Measurements from ENCODE around the gene PPA1.

Gene PPA1

DNA sequence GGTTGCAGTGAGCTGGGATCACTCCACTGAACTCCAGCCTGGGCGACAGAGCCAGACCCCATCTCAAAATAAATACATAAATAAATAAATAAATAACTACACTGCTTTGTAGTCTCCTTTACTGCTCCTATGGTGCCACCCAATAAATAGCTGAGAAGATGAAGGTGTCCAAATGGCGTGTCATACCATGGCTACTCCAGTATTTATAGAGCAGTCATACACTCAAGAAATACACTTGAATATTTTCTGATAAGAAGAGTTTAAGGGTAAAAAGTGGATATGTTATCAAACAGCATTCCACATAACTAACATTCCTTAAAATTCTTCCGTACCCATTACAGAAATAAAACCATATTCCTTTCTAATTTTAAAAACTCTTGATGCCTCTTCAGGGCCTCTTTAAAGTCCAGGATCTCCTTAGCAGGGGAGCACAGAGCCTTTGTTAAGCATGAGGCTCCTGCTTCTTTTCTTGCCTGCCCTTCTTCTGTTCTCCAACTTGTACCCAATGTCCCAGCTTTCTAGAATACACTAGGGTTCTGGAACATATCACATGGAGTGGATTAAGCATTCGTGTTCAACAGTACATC is 55.0 kb downstream of the PPA1 start:
- no peak for TF ChIP-seq CTCF (IDR thresholded peaks at IDR 0.05; ENCODE audit: low read length, missing control alignments)
- no peak overlapping the region for H3K4me3 ChIP-seq (replicated peaks; ENCODE audit: low read depth, low read length)
- no peak for DNase-seq (ENCODE audit: low read depth)

GRCh38 chr10:70176441-70176840 is 56.8 kb downstream of the PPA1 start:
- no peak for TF ChIP-seq CTCF (IDR thresholded peaks at IDR 0.05; ENCODE audit: low read length, missing control alignments)
- DNase-seq (ENCODE audit: low read depth): no peak
- no peak overlapping the region for H3K4me3 ChIP-seq (replicated peaks; ENCODE audit: low read depth, low read length)

- no peak for TF ChIP-seq CTCF (IDR thresholded peaks at IDR 0.05; ENCODE audit: low read length, missing control alignments)
- DNase-seq (ENCODE audit: low read depth): no peak
- no peak overlapping the region for H3K4me3 ChIP-seq (replicated peaks; ENCODE audit: low read depth, low read length)
These were observed 57.7 kb downstream of the PPA1 start for GRCh38 chr10:70175516-70175915.

GRCh38 chr10:70174058-70174741 is 59.0 kb downstream of the PPA1 start:
- DNase-seq (ENCODE audit: low read depth): no peak
- no peak overlapping the region for H3K4me3 ChIP-seq (replicated peaks; ENCODE audit: low read depth, low read length)

DNA sequence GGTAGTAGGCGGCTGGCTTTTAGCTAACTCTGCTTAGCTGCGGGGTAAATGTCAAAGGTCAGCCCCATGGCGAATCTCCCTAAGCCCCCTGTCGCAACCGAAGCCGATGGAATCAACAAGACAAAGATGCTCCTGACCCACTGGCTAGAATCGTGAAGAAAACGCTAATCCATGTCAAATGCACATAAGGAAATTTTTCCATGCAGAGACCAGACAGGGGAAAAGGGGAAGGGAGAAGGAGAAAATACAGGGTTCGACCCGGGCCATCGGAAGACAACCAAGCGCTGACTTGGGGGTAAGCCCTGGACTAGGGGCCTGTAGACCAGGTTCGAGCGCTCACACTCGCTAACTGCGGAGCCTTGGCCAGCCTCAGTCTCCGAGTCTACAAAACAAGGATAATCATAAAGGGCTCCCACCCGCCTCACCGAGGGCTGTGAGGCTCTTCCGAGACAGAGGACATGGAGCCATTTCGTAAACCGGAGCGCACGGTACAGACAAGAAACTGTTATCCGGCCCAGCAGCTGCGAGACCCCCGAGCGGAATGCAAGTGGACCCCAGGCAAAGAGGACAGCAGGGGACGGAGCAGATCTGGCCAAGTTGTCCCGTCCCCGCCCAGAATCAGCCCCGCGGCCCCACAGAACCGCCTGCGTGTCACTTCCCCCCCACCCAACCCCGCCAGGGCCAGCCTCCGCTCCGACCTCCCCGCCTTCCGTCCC is 63.4 kb downstream of the PPA1 start:
- DNase-seq (ENCODE audit: low read depth): no peak
- TF ChIP-seq CTCF (IDR thresholded peaks at IDR 0.05; ENCODE audit: low read length, missing control alignments): no peak
- H3K4me3 ChIP-seq (replicated peaks; ENCODE audit: low read depth, low read length): peak overlapping the region; percentile 99

More at GRCh38 chr10:70174058-70174741, 59.0 kb downstream of the PPA1 start:
- no peak for TF ChIP-seq CTCF (IDR thresholded peaks at IDR 0.05; ENCODE audit: low read length, missing control alignments)

DNA sequence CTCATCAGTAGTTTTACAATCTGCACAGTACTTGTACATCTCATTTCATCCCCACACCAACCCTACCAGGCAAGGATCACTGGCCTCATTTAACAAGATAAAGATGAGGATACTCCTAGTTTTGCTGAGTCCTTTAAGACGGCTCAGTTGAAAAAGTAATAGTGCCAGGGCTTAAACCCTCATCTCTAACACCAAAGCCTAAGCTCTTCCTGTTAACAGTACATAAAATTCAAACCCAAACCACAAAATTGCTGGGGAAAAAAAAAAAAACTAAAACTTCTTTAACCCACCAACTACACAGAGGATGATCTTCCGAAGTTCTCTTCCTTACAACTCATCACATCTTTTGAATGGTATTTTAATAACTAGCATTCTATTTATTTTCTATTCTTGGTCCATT is 64.2 kb downstream of the PPA1 start:
- TF ChIP-seq CTCF (IDR thresholded peaks at IDR 0.05; ENCODE audit: low read length, missing control alignments): no peak
- peak overlapping the region; percentile 99 for H3K4me3 ChIP-seq (replicated peaks; ENCODE audit: low read depth, low read length)
- no peak for DNase-seq (ENCODE audit: low read depth)

Data from fibroblast of pulmonary artery (primary cell).